ENCODE results near the gene RAP1GAP.
"Not testable (repeated sequence)": the region's sequence is repeated elsewhere in the genome, so short reads cannot be mapped to it uniquely, and the experiment has no call there.

RAP1GAP gene

DNA sequence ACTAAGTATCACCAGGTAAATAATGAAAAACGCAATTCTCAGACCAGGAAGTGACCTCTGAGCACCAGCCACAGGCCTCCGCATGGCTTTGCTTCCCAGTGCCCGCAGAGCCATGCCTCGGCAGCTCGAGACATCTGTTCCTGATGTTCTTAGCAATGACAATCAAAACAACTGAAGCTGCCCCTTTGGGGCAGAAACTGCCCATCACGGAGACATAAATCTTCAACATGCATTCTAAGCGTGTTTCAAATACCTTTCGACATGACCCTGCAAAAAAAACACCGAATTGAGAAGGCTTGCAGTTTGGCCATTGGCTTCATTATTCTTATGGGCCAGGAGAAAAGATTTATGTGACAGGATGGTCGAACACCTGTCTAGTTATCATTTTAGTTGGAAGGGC, 5.8 kb upstream of the RAP1GAP start:
- no peak for DNase-seq

DNA sequence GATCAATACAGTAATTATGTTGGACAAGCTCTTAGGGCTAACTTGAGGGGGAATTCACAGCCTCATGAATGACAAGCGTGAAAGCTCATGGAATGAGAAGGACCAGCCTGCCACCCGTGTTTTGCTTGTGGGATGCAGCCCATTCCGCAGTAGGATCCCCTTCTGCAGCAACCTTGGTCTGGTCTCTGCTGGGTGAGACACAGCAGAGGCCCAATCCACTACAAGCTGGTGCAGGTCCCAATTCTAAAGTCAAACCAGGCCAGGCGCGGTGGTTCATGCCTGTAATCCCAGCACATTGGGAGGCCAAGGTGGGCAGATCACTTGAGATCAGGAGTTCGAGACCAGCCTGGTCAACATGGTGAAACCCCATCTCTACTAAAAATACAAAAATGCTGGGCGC, 4.7 kb upstream of the RAP1GAP start:
- DNase-seq = not testable (repeated sequence)

DNA sequence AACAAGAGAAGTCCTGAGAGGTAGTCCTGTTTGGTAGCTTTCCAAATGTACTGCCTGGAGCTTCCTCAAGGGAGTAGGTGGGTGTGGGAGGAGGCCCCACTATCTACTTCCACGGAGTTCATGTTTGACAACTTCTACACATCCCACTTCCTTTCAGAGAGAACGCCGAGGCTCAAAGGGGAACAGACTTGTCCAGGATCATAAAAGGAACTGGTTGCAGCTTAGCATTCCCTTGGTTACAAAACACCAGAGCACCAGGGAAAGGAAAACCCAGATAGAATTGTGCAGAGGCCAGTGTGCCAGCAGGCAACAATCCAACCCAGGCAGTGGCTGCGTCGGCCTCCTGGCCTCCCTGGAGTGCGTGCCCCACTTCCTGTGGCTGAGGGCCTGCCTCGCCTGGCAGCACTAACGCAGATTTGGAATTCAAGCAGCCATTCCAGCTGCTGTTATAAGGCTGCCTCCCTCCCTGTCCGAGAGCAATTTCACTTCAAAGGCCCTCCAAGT, 4.2 kb upstream of the RAP1GAP start:
- peak in 1 of 2 experiments; percentile 46 for DNase-seq

DNA sequence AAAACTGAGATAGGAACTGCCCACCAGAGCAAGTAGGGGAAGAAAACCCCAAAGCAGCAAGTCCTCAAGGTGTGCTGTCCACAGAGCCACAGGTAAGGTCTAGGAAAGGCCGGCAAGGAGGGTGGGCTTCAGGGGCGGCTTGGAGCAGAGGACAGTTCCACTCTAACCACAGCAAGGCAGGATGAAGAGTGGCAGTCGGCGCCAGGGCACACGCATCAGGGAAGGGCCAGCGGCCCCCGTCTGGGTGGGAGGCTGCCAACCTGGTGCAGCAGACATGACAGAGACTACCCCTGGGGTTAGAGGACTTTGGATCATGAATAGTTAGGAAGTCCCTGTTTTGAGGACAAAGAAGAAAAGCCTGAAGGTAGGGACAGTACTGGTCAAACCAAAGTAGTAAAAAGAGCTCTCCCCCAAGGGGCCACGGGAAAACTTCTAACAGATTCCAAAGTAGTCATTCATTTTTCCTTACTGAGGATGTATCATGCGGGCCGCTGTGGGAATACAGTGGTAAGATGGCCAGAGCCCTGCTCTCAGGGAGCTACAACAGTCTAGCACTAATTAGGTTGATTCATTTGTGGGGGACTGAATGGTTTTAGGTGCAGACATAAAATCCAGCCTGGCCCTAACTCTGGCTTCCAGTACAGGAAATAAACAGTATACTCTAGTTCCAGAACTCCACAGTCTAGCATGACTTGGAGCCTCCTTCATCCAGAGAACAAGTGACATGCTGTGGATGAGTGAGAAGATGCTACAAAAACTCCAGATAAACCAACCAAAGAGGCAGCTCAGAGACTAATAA, 3.5 kb upstream of the RAP1GAP start:
- DNase-seq = no peak

DNA sequence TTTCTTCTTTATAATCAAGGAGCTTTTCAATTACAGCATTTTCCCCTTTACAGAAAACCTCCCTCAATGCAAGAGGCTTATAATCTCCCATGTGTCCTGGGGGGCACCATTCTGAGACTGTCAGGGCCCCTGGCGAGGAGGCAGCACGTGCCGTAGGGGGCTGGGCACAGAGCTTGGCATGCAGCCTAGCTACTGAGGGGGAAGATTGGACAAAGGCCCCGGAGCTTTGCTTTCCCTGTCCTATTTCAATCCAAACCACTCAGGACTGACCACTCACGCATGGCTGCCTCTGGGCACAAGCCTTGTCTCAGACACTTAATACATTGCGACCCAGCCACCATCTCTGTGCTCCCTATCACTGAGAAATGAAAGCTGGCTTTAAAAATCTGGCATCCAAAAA, 2.8 kb upstream of the RAP1GAP start:
- DNase-seq = no peak

DNA sequence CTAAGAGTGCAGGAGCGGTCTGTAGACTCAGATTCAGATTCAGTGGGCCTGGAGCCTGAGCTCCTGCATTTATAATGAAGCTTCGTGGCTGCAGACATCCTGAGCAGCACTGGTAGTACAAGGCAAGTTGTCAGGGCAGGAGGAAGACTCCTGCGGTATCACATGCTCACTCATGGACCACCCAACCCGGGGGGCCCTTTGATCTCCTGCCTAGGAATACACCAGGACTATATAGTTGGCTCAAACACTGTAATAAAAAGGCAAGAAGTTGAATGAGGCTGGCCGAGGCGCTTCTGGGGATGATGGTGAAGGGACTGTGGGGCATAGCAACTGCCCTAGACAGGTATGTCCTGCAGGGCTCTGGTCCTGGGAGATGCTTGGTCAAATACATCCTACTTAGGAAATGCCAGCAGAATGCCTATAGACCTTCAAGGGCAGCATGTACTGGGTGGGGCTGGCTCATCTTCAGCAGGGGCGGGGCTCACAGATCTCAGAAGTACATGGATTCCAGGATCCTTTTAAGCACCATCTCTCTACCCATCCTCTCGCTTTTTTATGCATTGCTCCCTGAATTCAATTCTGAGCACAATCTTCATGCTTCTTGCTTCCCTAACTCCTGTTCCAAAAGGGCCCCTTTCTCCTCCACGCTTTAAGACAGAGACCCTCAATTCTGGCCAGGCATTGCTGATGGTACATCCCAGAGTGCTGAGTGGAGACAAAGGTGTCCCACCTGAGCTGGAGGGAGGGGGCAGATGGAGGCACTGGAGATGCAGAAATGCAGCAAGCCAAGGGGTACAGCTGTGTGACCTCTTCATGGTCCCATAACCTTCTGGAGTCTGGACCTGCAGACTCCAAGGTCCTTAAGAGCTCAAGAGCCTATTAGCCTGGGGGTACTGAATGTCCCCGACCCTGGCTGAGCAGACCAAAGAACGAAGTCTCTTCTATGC, 2.1 kb upstream of the RAP1GAP start:
- DNase-seq = no peak

DNA sequence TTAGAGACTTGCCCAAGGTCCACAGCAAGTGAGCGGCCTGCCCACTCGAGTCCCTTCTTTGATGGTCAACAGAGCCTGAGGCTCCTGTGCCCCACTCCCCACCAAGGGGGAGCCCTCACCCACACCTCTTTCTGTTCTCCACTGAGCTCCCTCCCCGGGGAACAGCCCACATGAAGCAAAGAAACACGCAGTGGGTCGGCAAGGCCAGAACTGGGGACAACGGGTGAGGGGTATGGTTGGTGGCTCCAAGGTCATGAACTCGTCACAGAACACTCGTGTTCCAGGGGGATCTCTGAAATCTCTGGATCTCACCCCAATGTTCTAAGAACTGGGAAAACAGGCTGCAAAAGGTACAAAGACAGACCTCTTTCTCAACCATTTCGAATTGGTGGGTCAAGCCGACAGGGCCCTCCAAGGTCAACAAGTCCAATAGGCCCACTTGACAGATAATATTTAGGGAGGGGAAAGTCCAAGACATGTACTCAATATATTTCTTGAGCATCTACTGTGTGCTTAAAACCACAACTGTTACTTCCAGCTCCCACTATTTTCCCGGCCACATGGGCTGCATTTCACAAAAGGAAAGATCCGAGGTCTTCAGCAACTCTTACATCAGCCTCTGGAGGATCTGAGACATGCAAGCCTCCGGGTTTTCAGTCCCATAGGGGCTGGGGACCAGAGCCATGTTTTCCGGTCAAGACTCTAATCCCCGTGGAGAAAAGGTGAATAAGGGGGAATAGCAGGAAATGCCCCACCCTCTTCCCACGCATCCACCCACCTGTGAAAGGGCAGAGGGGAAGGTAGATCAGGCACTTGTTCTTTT, 1.1 kb upstream of the RAP1GAP start:
- no peak for DNase-seq

DNA sequence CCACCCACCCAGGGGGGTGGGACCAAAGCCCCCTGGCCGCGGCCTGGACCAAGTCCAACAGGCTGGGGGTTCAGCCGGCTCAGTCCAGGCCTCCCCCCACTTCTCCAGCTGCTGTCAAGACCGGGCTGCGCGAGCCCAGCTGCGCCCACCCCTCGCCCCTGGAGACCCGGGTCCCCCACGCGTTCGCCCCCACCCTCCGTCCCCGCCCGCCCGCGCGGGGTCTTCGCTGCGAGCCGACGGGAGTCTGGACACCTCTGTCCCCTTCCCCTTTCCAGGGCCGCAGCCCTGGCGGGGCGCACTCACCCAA, 253 bp downstream of the RAP1GAP start:
- DNase-seq = no peak

DNA sequence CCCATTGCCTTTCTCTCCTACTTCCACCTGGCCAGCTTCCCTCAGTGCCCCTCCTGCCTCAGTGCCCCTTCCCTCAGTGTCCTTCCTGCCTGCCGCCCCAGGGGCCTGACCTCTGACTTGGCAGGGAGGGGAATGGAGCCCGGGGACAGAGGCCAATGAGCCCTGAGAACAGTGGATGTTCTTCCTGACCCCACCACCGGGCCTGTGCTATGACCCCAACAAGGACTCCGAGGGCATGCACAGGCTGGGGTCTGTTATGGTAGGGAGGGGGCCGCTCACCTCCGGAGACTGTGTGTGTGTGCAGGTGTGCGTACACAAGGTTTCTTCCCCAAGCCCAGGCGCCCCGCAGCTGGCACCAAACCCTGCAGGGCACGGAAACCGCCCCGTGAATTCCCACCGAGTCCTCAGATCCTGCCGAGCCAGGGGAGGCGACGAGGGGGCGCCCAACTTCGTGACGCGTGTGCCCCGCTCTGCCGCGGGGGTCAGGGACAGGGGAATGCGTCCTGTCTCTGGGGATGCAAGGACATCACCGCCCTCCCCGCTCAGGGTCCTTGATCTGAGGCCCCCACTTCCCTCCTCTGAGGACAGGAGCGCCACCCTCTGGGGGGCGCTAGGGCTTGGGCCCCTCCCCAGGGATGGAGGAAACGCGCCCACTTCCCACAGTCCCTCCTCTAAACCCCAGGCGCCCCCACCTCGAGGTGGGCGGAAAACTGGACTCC, 766 bp downstream of the RAP1GAP start:
- peak in 1 of 2 experiments; percentile 38 for DNase-seq

DNA sequence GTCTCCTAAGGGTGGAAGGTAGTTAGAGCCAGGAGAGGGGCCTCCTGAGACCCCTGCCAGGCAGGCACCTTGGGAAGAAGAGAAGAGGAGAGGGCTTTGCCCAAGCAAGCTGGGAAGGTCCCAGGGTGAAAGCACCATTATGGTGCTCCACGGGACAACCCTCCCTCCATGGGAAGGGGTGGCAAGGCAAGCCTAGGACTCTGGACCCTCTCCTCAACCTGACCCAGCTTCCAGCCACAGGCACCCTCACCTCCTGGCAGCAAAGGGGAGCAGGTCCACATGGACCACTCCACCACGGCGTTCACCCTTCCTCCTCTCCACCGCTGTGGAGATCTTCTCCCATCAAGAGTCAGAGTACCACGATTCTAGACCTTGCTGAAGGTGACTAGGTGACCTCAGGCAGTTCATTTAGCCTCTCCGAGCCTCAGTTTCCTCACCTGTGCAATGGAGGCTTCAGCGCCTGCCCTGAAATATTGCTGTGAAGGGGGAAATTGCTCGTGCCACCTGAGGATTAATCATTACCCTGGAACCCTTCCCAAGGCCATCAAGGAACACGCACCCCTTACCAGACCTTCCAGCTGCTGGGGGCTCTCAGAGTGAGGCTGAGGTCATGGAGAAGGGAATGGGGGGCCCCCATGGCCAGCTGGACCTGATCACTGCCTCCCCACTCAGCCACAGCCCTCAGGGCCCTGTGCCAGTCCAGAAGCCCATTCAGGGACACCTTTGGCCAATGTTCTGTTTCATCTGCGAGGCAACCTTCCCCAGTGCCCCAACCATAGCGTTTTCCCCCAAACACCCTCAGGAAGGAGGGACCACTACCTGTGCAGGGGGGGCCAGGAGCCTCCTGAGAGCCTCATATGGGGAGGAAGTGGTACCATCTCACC, 1.6 kb downstream of the RAP1GAP start:
- DNase-seq = no peak

DNA sequence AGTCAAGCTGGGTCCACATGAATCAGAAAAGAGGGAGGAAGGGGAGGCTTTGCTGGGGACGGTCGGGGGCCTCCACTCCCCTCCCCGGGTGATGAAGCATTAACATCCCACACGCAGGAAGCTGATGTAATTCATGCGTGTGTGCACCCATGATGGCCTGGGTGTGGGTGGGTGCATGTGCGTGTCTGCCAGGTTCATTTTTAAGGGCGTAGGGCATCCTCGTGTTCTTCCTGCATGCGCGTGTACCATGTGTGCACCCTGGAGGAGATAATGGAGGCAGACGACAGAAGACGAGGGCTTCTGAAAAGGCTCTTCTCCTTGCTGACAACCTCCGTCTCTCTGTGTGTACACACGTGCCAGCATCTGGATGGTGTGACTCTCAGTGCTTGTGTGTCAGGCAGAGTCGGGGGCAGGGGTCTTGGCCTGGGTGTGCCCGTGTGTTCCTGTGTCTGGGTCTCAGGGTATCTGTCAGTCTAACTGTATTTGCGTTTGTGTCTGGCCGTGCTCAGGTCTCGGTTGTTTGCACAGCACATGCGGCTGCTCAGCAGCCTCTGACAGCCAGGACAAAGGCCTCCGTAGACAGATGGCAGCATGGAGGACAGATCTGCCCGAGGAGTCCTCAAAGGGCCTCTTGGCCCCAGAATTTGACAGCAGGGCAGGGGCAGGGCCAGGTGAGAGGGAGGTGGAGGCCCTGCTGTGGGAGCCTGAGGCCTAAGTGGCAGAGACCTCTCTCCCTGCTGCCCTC, 2.4 kb downstream of the RAP1GAP start:
- DNase-seq = peak in 1 of 2 experiments; percentile 31

DNA sequence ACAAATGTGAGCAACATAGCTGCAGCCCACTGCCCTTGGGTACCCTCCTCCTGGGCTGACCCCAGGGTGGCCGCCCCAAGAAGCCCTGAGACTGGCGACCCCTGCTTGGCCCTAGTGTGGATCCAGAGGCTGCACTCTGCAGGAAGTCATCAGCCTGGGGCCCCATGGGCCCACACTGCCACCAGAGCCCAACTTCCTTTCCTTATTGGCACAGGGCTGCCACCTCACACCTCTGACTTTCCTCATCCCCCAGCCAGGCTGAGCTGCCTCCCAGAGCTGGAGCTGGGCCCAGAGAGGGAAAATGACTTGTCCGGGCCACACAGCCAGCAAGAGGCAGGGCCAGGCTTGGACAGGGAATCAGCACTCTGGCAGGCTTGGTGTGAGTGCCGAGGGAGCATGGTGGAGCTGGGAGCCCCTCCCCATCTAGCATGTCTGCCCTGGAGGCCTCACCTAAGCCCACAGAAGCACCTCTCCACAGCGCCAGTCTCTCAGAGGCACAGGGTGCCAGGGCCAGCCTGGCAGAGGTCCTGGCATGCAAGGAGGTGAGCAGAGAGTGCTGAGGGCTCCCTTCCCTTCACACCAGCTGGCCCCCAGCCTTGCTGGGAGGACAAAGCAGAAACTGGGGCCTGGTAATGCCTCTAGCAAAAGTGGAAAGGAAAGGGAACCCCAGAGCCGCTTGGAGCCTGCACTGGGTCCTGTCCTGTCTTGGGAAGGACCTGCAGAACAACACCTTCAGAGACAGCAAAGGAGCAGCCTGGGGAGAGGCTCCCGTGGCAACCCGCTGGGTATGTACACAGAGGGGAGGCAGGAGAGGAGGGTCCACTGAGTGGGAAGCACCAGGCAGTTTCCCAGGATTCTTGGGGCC, 3.2 kb downstream of the RAP1GAP start:
- DNase-seq = no peak

DNA sequence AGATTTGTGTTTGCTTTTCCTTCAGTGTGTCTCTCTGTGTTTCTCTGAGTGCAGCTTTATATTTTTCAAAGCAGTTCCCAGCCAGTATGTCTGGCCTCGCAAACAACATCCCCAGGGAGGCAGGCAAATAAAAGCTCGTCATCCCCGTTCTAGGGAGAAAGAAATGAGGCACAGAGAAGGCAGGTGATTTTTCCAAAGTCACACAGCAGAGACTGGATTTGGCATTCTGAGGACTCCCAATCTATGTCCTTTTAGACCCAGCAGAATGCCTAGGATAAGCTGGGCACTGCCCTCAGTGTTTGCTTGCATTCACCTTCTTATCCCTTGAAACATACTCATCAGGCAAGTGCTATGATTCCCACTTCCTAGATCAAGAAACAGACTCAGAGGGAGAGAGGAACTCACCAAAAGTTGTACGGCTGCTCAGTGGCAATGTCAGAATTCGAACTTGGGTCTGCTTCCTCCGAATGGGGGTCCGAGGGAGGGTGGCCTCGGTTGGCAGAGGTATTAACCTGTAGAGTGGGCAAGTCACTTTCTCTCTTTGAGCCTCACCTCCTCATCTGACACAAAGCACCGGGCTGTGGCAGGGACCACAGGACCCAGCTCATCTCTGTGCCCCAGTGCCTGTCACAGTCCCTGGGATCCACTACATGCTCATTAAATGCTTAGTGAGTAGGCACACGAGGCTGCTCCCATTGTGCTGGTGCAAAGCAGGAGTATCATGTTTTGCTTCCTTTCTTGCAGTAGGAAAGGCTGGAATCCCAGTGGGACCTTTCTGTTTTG, 4.2 kb downstream of the RAP1GAP start:
- DNase-seq = no peak

DNA sequence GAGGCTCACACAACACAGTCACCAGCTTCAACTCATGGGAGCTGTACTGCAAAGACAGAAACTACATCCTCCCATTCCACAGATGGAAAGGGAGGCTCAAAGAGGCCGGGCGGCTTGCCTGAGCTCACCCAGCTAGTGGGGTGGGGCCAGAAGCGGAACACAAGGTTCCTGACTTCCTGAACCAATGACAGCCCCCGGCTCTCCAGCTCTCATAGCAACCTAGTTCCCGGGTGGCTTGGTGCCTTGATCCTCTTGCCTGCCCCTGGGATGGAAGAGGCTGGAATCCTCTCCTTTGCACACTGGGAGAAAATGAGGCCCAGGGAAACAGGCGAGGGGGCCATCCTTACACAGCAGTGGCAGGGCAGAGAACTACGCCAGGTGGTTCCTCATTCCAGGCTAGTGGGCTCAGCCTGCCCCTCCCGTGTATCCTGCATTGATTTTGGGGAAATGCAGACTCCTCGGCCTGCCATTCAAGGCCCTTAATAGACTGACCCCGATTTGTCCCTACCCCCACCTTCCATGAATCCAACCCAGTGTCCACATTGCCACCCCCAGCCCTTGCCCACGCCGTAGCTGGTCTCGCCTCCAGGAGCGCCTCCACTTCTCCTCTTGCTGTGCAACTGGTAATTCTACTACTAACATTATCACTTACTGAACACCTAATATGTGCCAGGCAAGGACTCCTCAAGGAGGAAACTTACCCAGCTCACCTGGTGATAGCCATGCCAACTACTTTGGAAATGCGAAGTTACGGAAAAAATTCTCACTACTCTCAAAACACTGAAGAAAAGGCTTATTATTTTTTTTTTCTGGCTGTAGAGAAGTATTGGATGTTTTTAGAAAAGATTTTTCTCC, 5.0 kb downstream of the RAP1GAP start:
- DNase-seq = no peak

DNA sequence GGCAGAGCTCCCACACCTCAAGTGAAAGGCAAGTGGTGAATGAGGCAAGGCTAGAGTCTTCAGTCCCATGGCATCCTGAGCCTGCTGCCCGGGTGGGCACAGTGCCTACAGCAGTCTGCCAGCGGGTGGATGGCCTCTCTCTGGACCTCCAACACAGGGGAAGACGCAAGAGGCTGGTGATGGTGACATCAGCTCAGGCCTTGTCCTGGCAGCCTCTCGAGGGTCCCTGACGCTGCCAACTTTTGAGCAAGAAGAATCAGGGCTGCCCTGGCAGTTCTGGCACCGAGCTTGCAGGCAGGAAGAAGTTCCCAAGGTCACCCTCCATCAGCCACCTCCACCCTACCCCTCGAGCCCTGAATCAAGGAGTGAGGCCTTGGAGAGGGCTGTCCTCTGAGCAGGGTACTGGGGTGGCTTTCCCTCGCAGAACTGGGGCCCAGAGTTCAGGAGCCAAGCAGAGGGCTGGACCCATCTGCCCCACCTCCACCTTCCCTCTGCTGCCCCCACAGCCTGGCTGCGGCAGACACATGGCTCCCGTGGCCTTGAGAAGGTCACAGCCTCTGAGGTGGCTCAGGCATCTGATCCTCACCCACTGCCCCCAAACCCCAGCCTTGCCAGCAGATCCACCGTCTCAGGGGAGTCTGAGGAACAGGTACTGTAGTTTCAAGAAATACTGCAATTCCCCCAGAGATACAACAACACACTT, 5.8 kb downstream of the RAP1GAP start:
- DNase-seq = no peak

DNA sequence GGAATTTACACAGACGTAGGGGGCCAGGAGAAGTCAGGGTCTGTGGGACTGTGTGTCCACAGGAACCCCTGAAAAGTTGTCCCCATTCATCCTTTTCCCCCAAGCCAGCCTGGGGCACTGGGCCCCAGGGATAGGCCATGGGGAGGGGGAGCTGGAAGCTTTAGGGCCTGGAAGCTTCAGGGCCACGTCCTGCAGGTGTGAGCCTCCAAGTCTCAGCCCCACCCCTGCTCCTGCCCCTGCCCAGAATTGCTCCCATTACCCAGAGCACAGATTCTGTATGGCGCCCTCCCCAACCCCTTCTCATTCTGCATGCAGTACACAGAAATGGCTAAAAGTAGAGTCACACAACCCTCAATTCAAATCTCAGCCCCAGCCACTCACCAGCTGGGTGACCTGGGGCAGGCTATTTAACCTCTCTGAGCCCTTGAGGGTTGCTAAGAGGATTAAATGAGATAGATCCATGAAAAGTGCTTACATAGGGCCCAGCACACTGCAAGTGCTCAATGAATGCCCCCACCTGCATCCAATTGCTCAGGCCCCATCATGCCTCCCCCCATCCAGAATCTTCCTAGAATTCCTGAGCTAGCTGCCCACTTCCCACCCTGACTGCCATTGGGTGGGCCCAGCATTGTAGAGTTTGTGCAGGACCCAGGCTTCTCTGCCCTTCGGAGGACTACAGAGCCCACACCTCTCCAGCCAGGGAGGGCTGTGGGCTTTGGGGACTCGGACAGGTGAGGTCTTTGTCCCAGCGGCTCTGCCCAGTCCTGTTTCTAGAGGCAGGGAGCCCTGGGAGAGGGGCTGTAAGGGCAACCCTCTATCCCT, 6.5 kb downstream of the RAP1GAP start:
- DNase-seq = no peak

Measured in NCI-H2081 (cell line).